IMR-90 (cell line): Measurements from ENCODE around the gene IP6K1. TPM values are rescaled to one million over a fixed set of nuclear protein-coding genes. Genes with fewer than 3 reads are reported as not detected.

Source experiments
- ATAC-seq: fragments of 200-7000 bp; cut with Tn5 transposase; 2 replicates; pipeline ENCODE4 v1.9.1; 2020; ENCODE audit warnings: low read depth, mild to moderate bottlenecking, moderate library complexity
- BruUV-seq: library from RNA; stranded (reverse); fragments of 400-500 nt; replicated peaks from 2 replicates; lab custom pipeline; 2021; lab: Mats Ljungman, UMichigan
- CTCF ChIA-PET: fragments of 300-600 bp; formaldehyde crosslinking; extraction: SDS; loops from one replicate; lab custom pipeline; 2021; ENCODE audit warnings: antibody characterized with exemption; lab: Yijun Ruan, JAX
- POLR2A ChIA-PET: fragments of 300-600 bp; sonication (Branson Sonifier 250); formaldehyde crosslinking; loops from one replicate; lab custom pipeline; 2022; ENCODE audit warnings: antibody characterized with exemption; ENCODE audit not compliant: unreplicated experiment; lab: Charles Lee
- DNase-seq: peaks from one replicate; pipeline ENCODE4 v3.0.0; 2013
- H2AFZ ChIP-seq: replicated peaks from 2 replicates; pipeline ENCODE3; 2013; ENCODE audit warnings: low read length, mild to moderate bottlenecking; ENCODE audit not compliant: poor library complexity
- H2AK5ac ChIP-seq: 2 replicates; pipeline ENCODE4 v1.6.1; 2013; ENCODE audit warnings: low read depth, low read length, inconsistent platforms
- H2AK9ac ChIP-seq: replicated peaks from 2 replicates; pipeline ENCODE3; 2013; ENCODE audit warnings: mild to moderate bottlenecking, low read depth, low read length, moderate library complexity; ENCODE audit not compliant: poor library complexity
- H2BK120ac ChIP-seq: 2 replicates; pipeline ENCODE4 v1.6.1; 2013; ENCODE audit warnings: low read depth, low read length, inconsistent platforms
- H2BK15ac ChIP-seq: 3 replicates; pipeline ENCODE4 v1.6.1; 2013; ENCODE audit warnings: low read depth, low read length, inconsistent platforms
- H2BK20ac ChIP-seq: 2 replicates; pipeline ENCODE4 v1.6.1; 2013; ENCODE audit warnings: low read depth, mild to moderate bottlenecking, inconsistent platforms, low read length, moderate library complexity
- H2BK5ac ChIP-seq: 2 replicates; pipeline ENCODE4 v1.6.1; 2013; ENCODE audit warnings: mild to moderate bottlenecking, low read depth, low read length, inconsistent platforms; ENCODE audit not compliant: poor library complexity, severe bottlenecking
- H3K14ac ChIP-seq: replicated peaks from 2 replicates; pipeline ENCODE4 v1.6.1; 2013; ENCODE audit warnings: low read depth, low read length, inconsistent platforms
- H3K18ac ChIP-seq: 2 replicates; pipeline ENCODE4 v1.6.1; 2013; ENCODE audit warnings: low read depth, low read length, control low read depth
- H3K23ac ChIP-seq: 2 replicates; pipeline ENCODE4 v1.6.1; 2013; ENCODE audit warnings: low read depth, low read length, inconsistent platforms
- H3K27ac ChIP-seq: 2 replicates; pipeline ENCODE4 v1.5.1; 2013; ENCODE audit warnings: mild to moderate bottlenecking, control low read depth, low read length; ENCODE audit not compliant: insufficient read depth
- H3K27me3 ChIP-seq: 2 replicates; pipeline ENCODE4 v1.6.1; 2013; ENCODE audit warnings: low read length; ENCODE audit not compliant: control insufficient read depth, insufficient read depth
- H3K36me3 ChIP-seq: 2 replicates; pipeline ENCODE4 v1.6.1; 2013; ENCODE audit warnings: low read length, mixed read lengths; ENCODE audit not compliant: control insufficient read depth, insufficient read depth
- H3K4ac ChIP-seq: 2 replicates; pipeline ENCODE4 v1.6.1; 2013; ENCODE audit warnings: low read depth, low read length, inconsistent platforms
- H3K4me1 ChIP-seq: 2 replicates; pipeline ENCODE4 v1.6.1; 2013; ENCODE audit warnings: low read length, mixed read lengths; ENCODE audit not compliant: control insufficient read depth, insufficient read depth
- H3K4me2 ChIP-seq: 2 replicates; pipeline ENCODE4 v1.6.1; 2013; ENCODE audit warnings: low read depth, mild to moderate bottlenecking, control low read depth, low read length, moderate library complexity
- H3K4me3 ChIP-seq: 2 replicates; pipeline ENCODE4 v1.5.1; 2013; ENCODE audit warnings: low read depth, mild to moderate bottlenecking, control low read depth, low read length, moderate library complexity; ENCODE audit not compliant: insufficient read depth
- H3K56ac ChIP-seq: 2 replicates; pipeline ENCODE4 v1.6.1; 2013; ENCODE audit warnings: low read length, inconsistent platforms; ENCODE audit not compliant: insufficient read depth; ENCODE audit errors: extremely low read depth
- H3K79me1 ChIP-seq, 2 experiments: 2 replicates each; pipeline ENCODE4 v1.6.1; 2013; ENCODE audit warnings: low read length in 2 of 2, inconsistent platforms in 1 of 2, low read depth in 1 of 2
- H3K9ac ChIP-seq: 2 replicates; pipeline ENCODE4 v1.6.1; 2013; ENCODE audit warnings: low read depth, low read length, control low read depth
- H3K9me1 ChIP-seq: 2 replicates; pipeline ENCODE4 v1.6.1; 2013; ENCODE audit warnings: low read length, inconsistent platforms; ENCODE audit not compliant: insufficient read depth
- H3K9me3 ChIP-seq: 2 replicates; pipeline ENCODE4 v1.6.1; 2013; ENCODE audit warnings: low read length; ENCODE audit not compliant: control insufficient read depth, insufficient read depth
- H4K20me1 ChIP-seq: 2 replicates; pipeline ENCODE4 v1.6.1; 2013; ENCODE audit warnings: low read length, inconsistent platforms; ENCODE audit not compliant: insufficient read depth
- H4K5ac ChIP-seq: 2 replicates; pipeline ENCODE4 v1.6.1; 2013; ENCODE audit warnings: mild to moderate bottlenecking, low read depth, low read length, control low read depth
- H4K8ac ChIP-seq, 2 experiments: 2 replicates each; pipeline ENCODE4 v1.6.1; 2013; ENCODE audit warnings: low read depth in 2 of 2, low read length in 2 of 2, control low read depth in 1 of 2, inconsistent platforms in 1 of 2
- H4K91ac ChIP-seq: 2 replicates; pipeline ENCODE4 v1.6.1; 2013; ENCODE audit warnings: low read depth, low read length, inconsistent platforms; ENCODE audit not compliant: insufficient read depth
- CEBPB ChIP-seq: IDR thresholded peaks from 2 replicates; pipeline ENCODE4 v1.6.1; 2012; ENCODE audit warnings: low read depth, low read length, improper control_type of control experiment
- CHD1 ChIP-seq: IDR thresholded peaks from 2 replicates; pipeline ENCODE4 v1.6.1; 2012; ENCODE audit warnings: low read depth, low read length, improper control_type of control experiment
- ELK1 ChIP-seq: fragments of 150-350 bp; IDR thresholded peaks from 2 replicates; pipeline ENCODE4 v1.6.1; 2016; ENCODE audit warnings: low read depth, mild to moderate bottlenecking, low read length, moderate library complexity, borderline replicate concordance
- FOS ChIP-seq: fragments of 150-350 bp; IDR thresholded peaks from 2 replicates; pipeline ENCODE4 v1.6.1; 2016; ENCODE audit warnings: low read depth, low read length
- MAFK ChIP-seq: IDR thresholded peaks from 2 replicates; pipeline ENCODE4 v1.6.1; 2012; ENCODE audit warnings: low read depth, low read length, improper control_type of control experiment
- MAZ ChIP-seq: IDR thresholded peaks from 2 replicates; pipeline ENCODE4 v1.6.1; 2012; ENCODE audit warnings: low read depth, mild to moderate bottlenecking, low read length, improper control_type of control experiment, moderate library complexity, borderline replicate concordance
- MXI1 ChIP-seq: IDR thresholded peaks from 2 replicates; pipeline ENCODE4 v1.6.1; 2012; ENCODE audit warnings: low read depth, mild to moderate bottlenecking, low read length, moderate library complexity, borderline replicate concordance
- NFE2L2 ChIP-seq: fragments of 150-350 bp; IDR thresholded peaks from 2 replicates; pipeline ENCODE4 v1.6.1; 2016; ENCODE audit warnings: low read depth, mild to moderate bottlenecking, low read length
- POLR2A ChIP-seq: IDR thresholded peaks from 2 replicates; pipeline ENCODE4 v1.6.1; 2012; ENCODE audit warnings: mild to moderate bottlenecking, low read depth, low read length
- RCOR1 ChIP-seq: IDR thresholded peaks from 2 replicates; pipeline ENCODE4 v1.6.1; 2012; ENCODE audit warnings: mild to moderate bottlenecking, low read length, improper control_type of control experiment; ENCODE audit not compliant: insufficient replicate concordance
- SMC3 ChIP-seq: fragments of 150-350 bp; IDR thresholded peaks from 2 replicates; pipeline ENCODE4 v1.6.1; 2016; ENCODE audit warnings: low read depth, mild to moderate bottlenecking, antibody characterized with exemption, low read length, moderate library complexity
- USF2 ChIP-seq: fragments of 150-350 bp; IDR thresholded peaks from 2 replicates; pipeline ENCODE4 v1.6.1; 2017; ENCODE audit warnings: mild to moderate bottlenecking, antibody characterized with exemption, low read length, low read depth
- WGBS, 2 experiments: methylation state at CpG; one replicate each; pipeline versions ENCODE4 v1.1.5 to v1.1.7; 2013; ENCODE audit warnings: missing lambda C conversion rate in 2 of 2; ENCODE audit not compliant: insufficient read length in 1 of 2; ENCODE audit errors: extremely low coverage in 2 of 2; 5-methylcytosine and 5-hydroxymethylcytosine counted together
- dilution Hi-C: fragments of 300-500 bp; cut with HindIII; formaldehyde crosslinking; loops from one replicate; pipeline ENCODE4 v1.14.3; 2018; ENCODE audit warnings: low sequenced_read_pairs; ENCODE audit not compliant: unreplicated experiment
- in situ Hi-C: fragments of 300-500 bp; cut with MboI; formaldehyde crosslinking; loops from 3 replicates; pipeline ENCODE4 v1.14.3; 2019; ENCODE audit warnings: low sequenced_read_pairs, inconsistent platforms, mixed read lengths
- intact Hi-C: fragments of 100-400 bp; cut with micrococcal nuclease; formaldehyde crosslinking; loops from 2 replicates; pipeline ENCODE4 v1.10.0; 2022
- polyA plus RNA-seq, 3 experiments: library from polyadenylated mRNA; depleted of rRNA; stranded (reverse); fragments of >200 nt; gene quantifications; 2 replicates each; pipeline ENCODE4 v1.2.3, GENCODE V29; 2012; ENCODE audit warnings: low replicate concordance in 1 of 3
- total RNA-seq: library from RNA; depleted of rRNA; stranded (reverse); fragments of >200 nt; gene quantifications from 2 replicates; pipeline ENCODE4 v1.2.3, GENCODE V29; 2012

IP6K1 gene
- total and polyA plus RNA-seq, 2 of the 4 experiments (the other 2 are of a cell fraction): 28.3 to 28.7 TPM

- peaks cover 50% of the 10 kb centered on the region for H4K20me1 ChIP-seq
Measured at GRCh38 chr3:49780080-49780974, 6.0 kb downstream of the IP6K1 start.

More at GRCh38 chr3:49780080-49780974, 6.0 kb downstream of the IP6K1 start:
- no peak overlapping the region for H3K4me3 ChIP-seq
- ChIA-PET POLR2A (interaction anchor here (0.6 kb wide), 1 partner anchor 28 kb away, joined by 9 read pairs; no protein-coding TSS in a partner anchor), CTCF (no interaction called here)
- peak overlapping the region; percentile 37; the same call in 1 of the 2 replicates for H3K4me2 ChIP-seq
- dilution Hi-C loops (no loop called here), intact Hi-C loops (no loop called here), in situ Hi-C loops (no loop called here)
- H3K36me3 ChIP-seq: peaks cover 12% of the 10 kb centered on the region
- no peak overlapping the region for H4K5ac ChIP-seq
- peak overlapping the region; percentile 25; the same call in 1 of the 2 replicates for H3K27ac ChIP-seq
- no peak overlapping the region for H4K8ac ChIP-seq
- no peak overlapping the region for H2BK15ac ChIP-seq
- H2AK5ac ChIP-seq: no peak overlapping the region
- no peak overlapping the region for H3K23ac ChIP-seq
- BruUV-seq: no TSS peak
- peaks cover 9 to 79% of the 10 kb centered on the region in 2 experiments for H3K79me1 ChIP-seq
- no peak overlapping the region; the same call in 1 of the 2 replicates for H3K9ac ChIP-seq
- WGBS, 2 experiments: 80% methylated on average over 1 of the region's 4 CpGs; no CpG with 5 or more reads in 1 of the 2 experiments
- H3K9me1 ChIP-seq: peaks cover 11% of the 10 kb centered on the region
- no peak overlapping the region for H4K91ac ChIP-seq
- H3K14ac ChIP-seq: no peak overlapping the region
- no peaks in the 10 kb centered on the region for H3K27me3 ChIP-seq
- no peak overlapping the region for H2AK9ac ChIP-seq
- TF ChIP-seq ELK1: no peak
- no peak for TF ChIP-seq POLR2A
- TF ChIP-seq CEBPB: no peak
- TF ChIP-seq MAZ: no peak
- TF ChIP-seq CHD1: no peak
- no peak for TF ChIP-seq NFE2L2
- TF ChIP-seq SMC3: no peak
- no peak for TF ChIP-seq MAFK
- no peak for TF ChIP-seq USF2
- TF ChIP-seq MXI1: no peak
- no peak for TF ChIP-seq FOS
- no peak for TF ChIP-seq RCOR1
- no peak overlapping the region for H3K18ac ChIP-seq
- DNase-seq (peak; percentile 43), ATAC-seq (peak; percentile 30)
- H3K4me1 ChIP-seq: peaks cover 10% of the 10 kb centered on the region
- H3K56ac ChIP-seq: no peak overlapping the region
- H2BK5ac ChIP-seq: no peak overlapping the region
- no peaks in the 10 kb centered on the region for H3K9me3 ChIP-seq
- H2BK120ac ChIP-seq: no peak overlapping the region
- no peak overlapping the region for H2AFZ ChIP-seq
- no peak overlapping the region for H3K4ac ChIP-seq
- H2BK20ac ChIP-seq: no peak overlapping the region
